Gastrocnemius medialis (tissue), 4 donors: ENCODE data around the gene PCDHA3. TPM values are rescaled to one million over a fixed set of nuclear protein-coding genes. Genes with fewer than 3 reads are reported as not detected.
"Not testable (repeated sequence)": the region's sequence is repeated elsewhere in the genome, so short reads cannot be mapped to it uniquely, and the experiment has no call there.

Source experiments
- ATAC-seq, 2 donors: fragments of 150-250 bp; one replicate each; pipeline ENCODE4 v1.9.1; 2016
- DNase-seq, 2 donors: peaks; one replicate each; pipeline ENCODE4 v3.0.0-alpha.2; 2019
- H3K27ac ChIP-seq, 4 donors: fragments of 200-600 bp; sonication (generic); 1 replicate in 1 of 4; 2 replicates in 3 of 4; pipeline ENCODE4 v1.5.1; 2016 to 2018; ENCODE audit warnings: mild to moderate bottlenecking in 2 of 4, moderate library complexity in 1 of 4
- H3K27me3 ChIP-seq, 3 donors: fragments of 200-600 bp; sonication (generic) in 2 of 3; 1 replicate in 1 of 3; 2 replicates in 2 of 3; pipeline versions ENCODE4 v1.5.1 to v1.6.0; 2016 to 2019; ENCODE audit warnings: mild to moderate bottlenecking in 1 of 3, moderate library complexity in 1 of 3
- H3K36me3 ChIP-seq, 2 donors: fragments of 200-600 bp; sonication (generic) in 1 of 2; one replicate each; pipeline ENCODE4 v1.5.1; 2017 to 2018
- H3K4me1 ChIP-seq, 2 donors: fragments of 200-600 bp; sonication (generic) in 1 of 2; one replicate each; pipeline ENCODE4 v1.5.1; 2016 to 2017; ENCODE audit warnings: mild to moderate bottlenecking in 2 of 2
- H3K4me3 ChIP-seq, 4 donors: fragments of 200-600 bp; sonication (generic) in 3 of 4; 1 replicate in 1 of 4; 2 replicates in 3 of 4; pipeline ENCODE4 v1.5.1; 2016 to 2019; ENCODE audit warnings: mild to moderate bottlenecking in 2 of 4
- H3K9me3 ChIP-seq, 3 donors: fragments of 200-600 bp; sonication (generic) in 2 of 3; 1 replicate in 1 of 3; 2 replicates in 2 of 3; pipeline ENCODE4 v1.5.1; 2016 to 2019
- POLR2A ChIP-seq, 2 donors: fragments of 450-650 bp; IDR thresholded peaks; one replicate each; pipeline ENCODE4 v1.6.1; 2017; ENCODE audit warnings: antibody characterized with exemption in 2 of 2, mild to moderate bottlenecking in 2 of 2, moderate library complexity in 2 of 2
- in situ Hi-C, 4 donors: fragments of 200-750 bp; cut with MboI; loops; one replicate each; pipeline versions ENCODE4 v1.15.0 to v1.8.0; 2017; ENCODE audit warnings: low sequenced_read_pairs in 4 of 4
- intact Hi-C: fragments of 100-400 bp; cut with DNase I; formaldehyde crosslinking; loops from one replicate; pipeline ENCODE4 v1.15.1; 2023; ENCODE audit warnings: low total_unique reads
- total RNA-seq, 4 donors: library from RNA; depleted of rRNA; stranded (reverse); fragments of >200 nt; gene quantifications; one replicate each; pipeline versions ENCODE4 v1.1.0 to v1.2.3, GENCODE V29; 2016
- TF ChIP-seq, protein P1 (sequence below), 5 experiments: fragments of 450-650 bp in 3 of 5; fragments of 200-600 bp in 2 of 5; sonication (generic) in 2 of 5; IDR thresholded peaks in 4 of 5; conservative IDR thresholded peaks in 1 of 5; 1 replicate in 4 of 5; 2 replicates in 1 of 5; pipeline ENCODE4 v1.5.1; 2016 to 2019; ENCODE audit warnings: antibody characterized with exemption in 5 of 5, mild to moderate bottlenecking in 3 of 5, moderate library complexity in 3 of 5

The PCDHA3 gene
- total RNA-seq, 4 donors from 2014 or later = 0.07 to 0.20 TPM; not detected in 2

- H3K27ac ChIP-seq = no peak within 1 kb of the TSS
- no peaks in the 10 kb centered on the region for H3K36me3 ChIP-seq
- H3K27me3 ChIP-seq = peaks cover 0 to 14% (median 6%) of the 10 kb centered on the region in 3 donors
- peaks cover 0 to 20% (median 0%) of the 10 kb centered on the region in 3 donors for H3K9me3 ChIP-seq
- in situ Hi-C loops (no loop called here), intact Hi-C loops (no loop called here)
- DNase-seq (no peak), ATAC-seq (no peak)
- H3K4me3 ChIP-seq = peak within 1 kb of the TSS in 2 of 4 donors; percentile 8 to 32
- no peak for TF ChIP-seq POLR2A (IDR thresholded peaks at IDR 0.05)
- TF ChIP-seq, protein P1, sequence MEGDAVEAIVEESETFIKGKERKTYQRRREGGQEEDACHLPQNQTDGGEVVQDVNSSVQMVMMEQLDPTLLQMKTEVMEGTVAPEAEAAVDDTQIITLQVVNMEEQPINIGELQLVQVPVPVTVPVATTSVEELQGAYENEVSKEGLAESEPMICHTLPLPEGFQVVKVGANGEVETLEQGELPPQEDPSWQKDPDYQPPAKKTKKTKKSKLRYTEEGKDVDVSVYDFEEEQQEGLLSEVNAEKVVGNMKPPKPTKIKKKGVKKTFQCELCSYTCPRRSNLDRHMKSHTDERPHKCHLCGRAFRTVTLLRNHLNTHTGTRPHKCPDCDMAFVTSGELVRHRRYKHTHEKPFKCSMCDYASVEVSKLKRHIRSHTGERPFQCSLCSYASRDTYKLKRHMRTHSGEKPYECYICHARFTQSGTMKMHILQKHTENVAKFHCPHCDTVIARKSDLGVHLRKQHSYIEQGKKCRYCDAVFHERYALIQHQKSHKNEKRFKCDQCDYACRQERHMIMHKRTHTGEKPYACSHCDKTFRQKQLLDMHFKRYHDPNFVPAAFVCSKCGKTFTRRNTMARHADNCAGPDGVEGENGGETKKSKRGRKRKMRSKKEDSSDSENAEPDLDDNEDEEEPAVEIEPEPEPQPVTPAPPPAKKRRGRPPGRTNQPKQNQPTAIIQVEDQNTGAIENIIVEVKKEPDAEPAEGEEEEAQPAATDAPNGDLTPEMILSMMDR (IDR thresholded peaks at IDR 0.05 in 4 of 5, conservative IDR thresholded peaks at IDR 0.05 in 1 of 5) = peak in 1 of 5 experiments; percentile 20
- no peaks in the 10 kb centered on the region for H3K4me1 ChIP-seq
These were observed 6.1 kb upstream of the PCDHA3 start, which contains the start of gene PCDHA2 for GRCh38 chr5:140794595-140795258. PCDHA2 (plus strand) TSS chr5:140794852.

- no peaks in the 10 kb centered on the region for H3K36me3 ChIP-seq
- intact Hi-C loops (no loop called here), in situ Hi-C loops (no loop called here)
- DNase-seq = no peak
- no peak overlapping the region for H3K27ac ChIP-seq
- ATAC-seq = no peak
- peaks cover 0 to 17% (median 6%) of the 10 kb centered on the region in 3 donors for H3K27me3 ChIP-seq
- no peaks in the 10 kb centered on the region for H3K4me1 ChIP-seq
- H3K9me3 ChIP-seq = peaks cover 0 to 20% (median 0%) of the 10 kb centered on the region in 3 donors
- TF ChIP-seq, protein P1 (IDR thresholded peaks at IDR 0.05 in 4 of 5, conservative IDR thresholded peaks at IDR 0.05 in 1 of 5) = no peak
- no peak for TF ChIP-seq POLR2A (IDR thresholded peaks at IDR 0.05)
- H3K4me3 ChIP-seq = peak overlapping the region in 1 of 4 donors; percentile 32
These were observed 5.6 kb upstream of the PCDHA3 start for GRCh38 chr5:140795259-140795641.

GRCh38 chr5:140796072-140796717, 4.7 kb upstream of the PCDHA3 start:
- H3K4me1 ChIP-seq, in situ Hi-C loops, intact Hi-C loops, ATAC-seq, H3K36me3 ChIP-seq, H3K27ac ChIP-seq, H3K4me3 ChIP-seq, DNase-seq: not testable (repeated sequence)
- Histone ChIP-seq H3K27me3 (peaks cover 0 to 22% (median 6%) of the 10 kb centered on the region in 3 donors), H3K9me3 (peaks cover 0 to 20% (median 0%) of the 10 kb centered on the region in 3 donors)

- Histone ChIP-seq H3K4me1 (no peaks in the 10 kb centered on the region), H3K27ac (no peak overlapping the region), H3K9me3 (peaks cover 0 to 20% (median 0%) of the 10 kb centered on the region in 3 donors), H3K36me3 (no peaks in the 10 kb centered on the region), H3K4me3 (no peak overlapping the region), H3K27me3 (peaks cover 0 to 22% (median 6%) of the 10 kb centered on the region in 3 donors)
- in situ Hi-C loops = no loop called here
- DNase-seq = no peak
- TF ChIP-seq POLR2A (IDR thresholded peaks at IDR 0.05) = no peak
- TF ChIP-seq, protein P1 (IDR thresholded peaks at IDR 0.05 in 4 of 5, conservative IDR thresholded peaks at IDR 0.05 in 1 of 5) = no peak
- no peak for ATAC-seq
- intact Hi-C loops = no loop called here
These were observed 4.2 kb upstream of the PCDHA3 start for GRCh38 chr5:140796718-140797095.

DNA sequence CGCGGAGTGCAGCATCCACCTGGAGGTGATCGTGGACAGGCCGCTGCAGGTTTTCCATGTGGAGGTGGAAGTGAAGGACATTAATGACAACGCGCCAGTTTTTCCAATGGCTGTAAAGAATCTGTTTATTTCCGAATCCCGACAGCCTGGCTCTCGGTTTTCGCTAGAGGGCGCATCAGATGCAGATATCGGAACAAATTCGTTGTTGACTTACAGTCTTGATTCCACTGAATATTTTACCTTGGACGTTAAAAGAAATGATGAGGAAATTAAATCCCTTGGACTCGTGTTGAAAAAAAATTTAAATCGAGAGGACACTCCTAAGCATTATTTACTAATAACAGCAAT, 611 bp downstream of the PCDHA3 start:
- DNase-seq (no peak), ATAC-seq (no peak)
- peaks cover 0 to 6% (median 0%) of the 10 kb centered on the region in 3 donors for H3K9me3 ChIP-seq
- no peaks in the 10 kb centered on the region for H3K36me3 ChIP-seq
- peak overlapping the region in 3 of 4 donors; percentile 9 to 39 (median 36) for H3K4me3 ChIP-seq
- TF ChIP-seq POLR2A (IDR thresholded peaks at IDR 0.05) = no peak
- TF ChIP-seq, protein P1 (IDR thresholded peaks at IDR 0.05 in 4 of 5, conservative IDR thresholded peaks at IDR 0.05 in 1 of 5) = no peak
- H3K27ac ChIP-seq = no peak overlapping the region
- intact Hi-C loops = no loop called here
- in situ Hi-C loops = no loop called here
- H3K27me3 ChIP-seq = peaks cover 0 to 18% (median 3%) of the 10 kb centered on the region in 3 donors
- H3K4me1 ChIP-seq = no peaks in the 10 kb centered on the region

DNA sequence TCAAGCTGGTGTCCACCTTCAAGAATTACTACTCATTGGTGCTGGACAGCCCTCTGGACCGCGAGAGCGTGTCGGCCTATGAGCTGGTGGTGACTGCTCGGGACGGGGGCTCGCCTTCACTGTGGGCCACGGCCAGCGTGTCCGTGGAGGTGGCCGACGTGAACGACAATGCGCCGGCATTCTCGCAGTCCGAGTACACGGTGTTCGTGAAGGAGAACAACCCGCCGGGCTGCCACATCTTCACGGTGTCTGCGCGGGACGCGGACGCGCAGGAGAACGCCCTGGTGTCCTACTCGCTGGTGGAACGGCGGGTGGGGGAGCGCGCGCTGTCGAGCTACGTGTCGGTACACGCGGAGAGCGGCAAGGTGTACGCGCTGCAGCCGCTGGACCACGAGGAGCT, 1.5 kb downstream of the PCDHA3 start:
- DNase-seq, H3K9me3 ChIP-seq, H3K4me3 ChIP-seq, H3K27ac ChIP-seq, H3K36me3 ChIP-seq, intact Hi-C loops, H3K4me1 ChIP-seq, in situ Hi-C loops, ATAC-seq: not testable (repeated sequence)
- peaks cover 0 to 22% (median 5%) of the 10 kb centered on the region in 3 donors for H3K27me3 ChIP-seq
